Endothelial cell of umbilical vein (primary cell): ENCODE data around the gene CCNYL1. TPM values are rescaled to one million over a fixed set of nuclear protein-coding genes. Genes with fewer than 3 reads are reported as not detected.

Experiments used
- BruUV-seq: library from RNA; stranded (reverse); fragments of 400-500 nt; replicated peaks from 2 replicates; lab custom pipeline; 2021; lab: Mats Ljungman, UMichigan
- CTCF ChIA-PET: fragments of 300-600, 350-600 bp; sonication (Branson Sonifier 250); formaldehyde crosslinking; loops from one replicate; lab custom pipeline; 2021; ENCODE audit warnings: antibody characterized with exemption, inconsistent platforms; lab: Charles Lee
- POLR2A ChIA-PET: fragments of 300-600, 350-600 bp; sonication (Branson Sonifier 250); formaldehyde crosslinking; loops from one replicate; lab custom pipeline; 2021; ENCODE audit warnings: antibody characterized with exemption, inconsistent platforms; lab: Charles Lee
- DNase-seq: peaks from one replicate; pipeline ENCODE4 v3.0.0-alpha.2; 2011; ENCODE audit warnings: low read depth, low spot score
- FAIRE-seq: peaks from 2 replicates; lab custom pipeline; 2011; peaks lifted over from hg19 to GRCh38; lab: Jason Lieb, UNC
- H2AFZ ChIP-seq: 2 replicates; pipeline ENCODE4 v1.6.0; 2012; ENCODE audit warnings: low read depth, low read length, control low read depth, inconsistent platforms
- H3K27ac ChIP-seq: 2 replicates; pipeline ENCODE4 v1.5.1; 2011; ENCODE audit warnings: low read depth, mild to moderate bottlenecking, control low read depth, low read length, moderate library complexity; ENCODE audit not compliant: insufficient read depth
- H3K27me3 ChIP-seq, 2 experiments: 2 replicates each; pipeline versions ENCODE4 v1.6.0 to v1.6.1; 2011; ENCODE audit warnings: low read length in 2 of 2, mixed read lengths in 1 of 2; ENCODE audit not compliant: control insufficient read depth in 2 of 2, insufficient read depth in 2 of 2
- H3K36me3 ChIP-seq, 2 experiments: 2 replicates in 1 of 2; 3 replicates in 1 of 2; pipeline ENCODE4 v1.5.1; 2011; ENCODE audit warnings: low read length in 2 of 2, mild to moderate bottlenecking in 1 of 2, moderate library complexity in 1 of 2; ENCODE audit not compliant: control insufficient read depth in 2 of 2, insufficient read depth in 2 of 2; ENCODE audit errors: extremely low read depth in 1 of 2
- H3K4me1 ChIP-seq: 3 replicates; pipeline ENCODE4 v1.5.1; 2011; ENCODE audit warnings: mild to moderate bottlenecking, low read length; ENCODE audit not compliant: control insufficient read depth, insufficient read depth; ENCODE audit errors: extremely low read depth
- H3K4me2 ChIP-seq: 2 replicates; pipeline ENCODE4 v1.6.1; 2011; ENCODE audit warnings: low read length, control low read depth, mixed read lengths; ENCODE audit not compliant: insufficient read depth
- H3K4me3 ChIP-seq, 3 experiments: fragments of 200-600 bp in 1 of 3; sonication (generic), shearing (Covaris generic) in 1 of 3; replicated peaks in 1 of 3; 2 replicates each; pipeline ENCODE4 v1.5.1; 2011 to 2016; ENCODE audit warnings: control low read depth in 3 of 3, low read length in 3 of 3, mild to moderate bottlenecking in 2 of 3, inconsistent platforms in 1 of 3, low read depth in 1 of 3, moderate library complexity in 1 of 3; ENCODE audit not compliant: insufficient read depth in 1 of 3
- H3K79me2 ChIP-seq: 2 replicates; pipeline ENCODE4 v1.6.0; 2012; ENCODE audit warnings: low read length, inconsistent platforms; ENCODE audit not compliant: control insufficient read depth, insufficient read depth
- H3K9ac ChIP-seq: replicated peaks from 2 replicates; pipeline ENCODE3; 2011; ENCODE audit warnings: low read length, control low read depth; ENCODE audit not compliant: insufficient read depth; ENCODE audit errors: extremely low read depth
- H3K9me1 ChIP-seq: replicated peaks from 3 replicates; pipeline ENCODE4 v1.6.0; 2011; ENCODE audit warnings: mild to moderate bottlenecking, low read length; ENCODE audit not compliant: control insufficient read depth, insufficient read depth; ENCODE audit errors: extremely low read depth
- H3K9me3 ChIP-seq: replicated peaks from 2 replicates; pipeline ENCODE4 v1.5.1; 2012; ENCODE audit warnings: low read length, inconsistent platforms; ENCODE audit not compliant: control insufficient read depth, insufficient read depth
- H4K20me1 ChIP-seq: replicated peaks from 2 replicates; pipeline ENCODE3; 2011; ENCODE audit warnings: mild to moderate bottlenecking, low read length; ENCODE audit not compliant: control insufficient read depth, insufficient read depth; ENCODE audit errors: extremely low read depth
- EZH2 ChIP-seq: IDR thresholded peaks from 2 replicates; pipeline ENCODE4 v1.6.1; 2012; ENCODE audit warnings: borderline replicate concordance, low read depth, mild to moderate bottlenecking, moderate library complexity, low read length, inconsistent platforms; ENCODE audit not compliant: severe bottlenecking
- FOS ChIP-seq: IDR thresholded peaks from 2 replicates; pipeline ENCODE4 v1.6.1; 2011; ENCODE audit warnings: mild to moderate bottlenecking, low read length, moderate library complexity, borderline replicate concordance; ENCODE audit not compliant: insufficient read depth
- GATA2 ChIP-seq: IDR thresholded peaks from 2 replicates; pipeline ENCODE4 v1.7.0; 2011; ENCODE audit warnings: low read depth, mild to moderate bottlenecking, moderate library complexity, mixed read lengths, low read length; ENCODE audit not compliant: insufficient read length, insufficient read depth
- JUN ChIP-seq: IDR thresholded peaks from 2 replicates; pipeline ENCODE4 v1.6.1; 2011; ENCODE audit warnings: borderline replicate concordance, low read depth; ENCODE audit not compliant: insufficient read length, insufficient read depth
- MYC ChIP-seq: IDR thresholded peaks from one replicate; pipeline ENCODE4 v1.6.1; 2011; ENCODE audit warnings: mild to moderate bottlenecking, low read depth, low read length
- POLR2A ChIP-seq: IDR thresholded peaks from 2 replicates; pipeline ENCODE4 v1.6.1; 2012; ENCODE audit warnings: low read depth, mild to moderate bottlenecking, control low read depth, low read length
- POLR2AphosphoS5 ChIP-seq: IDR thresholded peaks from 2 replicates; pipeline ENCODE4 v1.6.1; 2012; ENCODE audit warnings: low read depth, mild to moderate bottlenecking, control low read depth, low read length, moderate library complexity; ENCODE audit not compliant: insufficient read depth
- dilution Hi-C: fragments of 300-500 bp; cut with MboI; formaldehyde crosslinking; loops from one replicate; pipeline ENCODE4 v1.15.0; 2019; ENCODE audit warnings: low sequenced_read_pairs; ENCODE audit not compliant: extremely low pct_ligation_motif_present
- intact Hi-C: fragments of 100-400 bp; cut with micrococcal nuclease; formaldehyde crosslinking; loops from one replicate; pipeline ENCODE4 v1.10.0; 2022
- polyA plus RNA-seq, 4 experiments: library from polyadenylated mRNA; depleted of rRNA in 3 of 4; stranded (reverse) in 3 of 4; unstranded in 1 of 4; fragments of >200 nt; gene quantifications; 2 replicates each; pipeline versions ENCODE4 v1.2.1 to v1.2.3, GENCODE V29; 2011 to 2012; ENCODE audit warnings: missing spikeins in 1 of 4
- total RNA-seq: library from RNA; stranded (reverse); gene quantifications from 2 replicates; pipeline ENCODE4 v1.2.3, GENCODE V29; 2021
- TF ChIP-seq, protein P1 (sequence below), 2 donors: IDR thresholded peaks; 1 replicate in 1 of 2; 2 replicates in 1 of 2; pipeline ENCODE4 v1.5.1; 2011; ENCODE audit warnings: low read length in 2 of 2, mild to moderate bottlenecking in 2 of 2, moderate library complexity in 2 of 2, control low read depth in 1 of 2, inconsistent platforms in 1 of 2, low read depth in 1 of 2; ENCODE audit not compliant: insufficient read depth in 1 of 2; ENCODE audit errors: extremely low read depth in 1 of 2
- TF ChIP-seq, protein P2 (sequence below): IDR thresholded peaks from 2 replicates; pipeline ENCODE4 v1.6.1; 2011; ENCODE audit not compliant: insufficient read depth, insufficient read length

The CCNYL1 gene
- total and polyA plus RNA-seq, 2 donors (not counting 3 experiments of a cell fraction or from before 2014, with no cell fraction given): 15.2 to 49.3 TPM

DNA sequence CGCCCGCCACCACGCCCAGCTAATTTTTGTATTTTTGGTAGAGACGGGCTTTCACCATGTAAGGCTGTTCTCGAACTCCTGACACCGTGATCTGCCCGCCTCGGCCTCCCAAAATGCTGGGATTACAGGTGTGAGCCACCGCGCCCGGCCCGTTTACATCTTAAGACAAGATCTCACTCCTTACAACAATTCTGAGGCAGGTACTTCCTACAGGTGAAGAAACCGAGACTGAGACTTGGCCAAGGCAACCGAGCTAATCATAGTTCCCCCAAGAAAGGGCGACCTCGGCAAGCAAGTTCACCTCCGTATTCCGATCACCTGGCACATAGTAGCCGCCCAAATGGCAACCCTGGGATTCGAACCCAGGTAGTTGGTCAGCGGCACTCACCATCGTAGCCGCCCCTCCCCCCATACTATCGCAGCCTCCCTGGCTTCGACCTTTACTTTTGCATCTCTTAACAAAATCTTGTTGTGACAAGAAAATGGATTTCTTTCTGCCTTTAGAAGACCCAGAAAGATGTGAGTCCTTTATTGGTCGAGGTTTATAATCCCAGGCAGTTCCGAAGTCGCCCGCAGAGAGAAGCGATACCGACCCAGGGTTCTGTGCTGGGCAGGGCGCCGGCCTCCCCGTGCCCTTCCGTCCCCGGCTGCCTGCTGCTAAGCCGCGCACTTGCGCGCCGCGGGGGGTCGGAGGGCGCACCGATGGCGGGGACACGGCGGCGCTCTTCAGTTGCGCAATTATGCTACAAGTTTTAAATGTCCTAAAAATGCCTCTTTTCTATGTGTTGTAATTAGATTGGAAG lies 59.4 kb downstream of the CCNYL1 start:
- Histone ChIP-seq H3K9ac (no peak overlapping the region), H3K27ac (no peak overlapping the region), H3K9me3 (no peaks in the 10 kb centered on the region), H3K4me3 (no peak overlapping the region), H3K79me2 (no peaks in the 10 kb centered on the region), H3K36me3 (no peaks in the 10 kb centered on the region), H3K27me3 (no peaks in the 10 kb centered on the region), H3K9me1 (no peaks in the 10 kb centered on the region), H3K4me1 (peaks cover 16% of the 10 kb centered on the region), H2AFZ (peak overlapping the region; percentile 21), H3K4me2 (no peak overlapping the region), H4K20me1 (no peaks in the 10 kb centered on the region)
- POLR2A ChIA-PET: interaction anchor here (0.7 to 1.4 kb wide), 3 partner anchors 77 to 682 kb away, joined by 4 read pairs; partner anchors contain the start of gene PLEKHM3
- FAIRE-seq (peak; percentile 8), DNase-seq (peak; percentile 7)
- CTCF ChIA-PET: interaction anchor here (0.7 to 5.5 kb wide), 9 partner anchors 22 to 301 kb away, joined by 3 to 54 read pairs (median 4); no protein-coding TSS in a partner anchor
- no peak for TF ChIP-seq FOS
- TF ChIP-seq MYC: no peak
- TF ChIP-seq POLR2A: no peak
- no peak for TF ChIP-seq JUN
- no peak for TF ChIP-seq POLR2AphosphoS5
- TF ChIP-seq EZH2: no peak
- TF ChIP-seq, protein P1, sequence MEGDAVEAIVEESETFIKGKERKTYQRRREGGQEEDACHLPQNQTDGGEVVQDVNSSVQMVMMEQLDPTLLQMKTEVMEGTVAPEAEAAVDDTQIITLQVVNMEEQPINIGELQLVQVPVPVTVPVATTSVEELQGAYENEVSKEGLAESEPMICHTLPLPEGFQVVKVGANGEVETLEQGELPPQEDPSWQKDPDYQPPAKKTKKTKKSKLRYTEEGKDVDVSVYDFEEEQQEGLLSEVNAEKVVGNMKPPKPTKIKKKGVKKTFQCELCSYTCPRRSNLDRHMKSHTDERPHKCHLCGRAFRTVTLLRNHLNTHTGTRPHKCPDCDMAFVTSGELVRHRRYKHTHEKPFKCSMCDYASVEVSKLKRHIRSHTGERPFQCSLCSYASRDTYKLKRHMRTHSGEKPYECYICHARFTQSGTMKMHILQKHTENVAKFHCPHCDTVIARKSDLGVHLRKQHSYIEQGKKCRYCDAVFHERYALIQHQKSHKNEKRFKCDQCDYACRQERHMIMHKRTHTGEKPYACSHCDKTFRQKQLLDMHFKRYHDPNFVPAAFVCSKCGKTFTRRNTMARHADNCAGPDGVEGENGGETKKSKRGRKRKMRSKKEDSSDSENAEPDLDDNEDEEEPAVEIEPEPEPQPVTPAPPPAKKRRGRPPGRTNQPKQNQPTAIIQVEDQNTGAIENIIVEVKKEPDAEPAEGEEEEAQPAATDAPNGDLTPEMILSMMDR (IDR thresholded peaks at IDR 0.05; ENCODE audit: extremely low read depth in 1 of 2, insufficient read depth in 1 of 2, low read depth in 1 of 2, low read length in 2 of 2): no peak
- TF ChIP-seq, protein P2, sequence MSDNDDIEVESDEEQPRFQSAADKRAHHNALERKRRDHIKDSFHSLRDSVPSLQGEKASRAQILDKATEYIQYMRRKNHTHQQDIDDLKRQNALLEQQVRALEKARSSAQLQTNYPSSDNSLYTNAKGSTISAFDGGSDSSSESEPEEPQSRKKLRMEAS: no peak
- no peak for TF ChIP-seq GATA2
- dilution Hi-C loops: no loop called here
- intact Hi-C loops: loop anchor here (1.0 kb wide), 2 partner anchors 21 to 76 kb away; no protein-coding TSS in a partner anchor
- BruUV-seq: no TSS peak
